ENCODE measurements around the gene EEFSEC. TPM values are rescaled to one million over a fixed set of nuclear protein-coding genes. Genes with fewer than 3 reads are reported as not detected.

Gene EEFSEC
- total RNA-seq, 1 experiment from 2014 or later = 14.6 TPM

- H3K27ac Mint-ChIP-seq (ENCODE audit: low read depth, unreplicated experiment) = no peak overlapping the region
- peaks cover 10% of the 10 kb centered on the region for H3K4me1 Mint-ChIP-seq (ENCODE audit: insufficient read depth, unreplicated experiment)
- no TSS peak for BruUV-seq (replicated peaks)
- DNase-seq (ENCODE audit: unreplicated experiment) = no peak
- ChIA-PET POLR2A (no interaction called here), CTCF (no interaction called here)
- H3K27me3 Mint-ChIP-seq (ENCODE audit: insufficient read depth, unreplicated experiment) = no peaks in the 10 kb centered on the region
- no peak overlapping the region for H3K4me3 Mint-ChIP-seq (ENCODE audit: unreplicated experiment)
- H3K9me3 Mint-ChIP-seq (ENCODE audit: unreplicated experiment) = no peaks in the 10 kb centered on the region
- TF ChIP-seq, protein P1, sequence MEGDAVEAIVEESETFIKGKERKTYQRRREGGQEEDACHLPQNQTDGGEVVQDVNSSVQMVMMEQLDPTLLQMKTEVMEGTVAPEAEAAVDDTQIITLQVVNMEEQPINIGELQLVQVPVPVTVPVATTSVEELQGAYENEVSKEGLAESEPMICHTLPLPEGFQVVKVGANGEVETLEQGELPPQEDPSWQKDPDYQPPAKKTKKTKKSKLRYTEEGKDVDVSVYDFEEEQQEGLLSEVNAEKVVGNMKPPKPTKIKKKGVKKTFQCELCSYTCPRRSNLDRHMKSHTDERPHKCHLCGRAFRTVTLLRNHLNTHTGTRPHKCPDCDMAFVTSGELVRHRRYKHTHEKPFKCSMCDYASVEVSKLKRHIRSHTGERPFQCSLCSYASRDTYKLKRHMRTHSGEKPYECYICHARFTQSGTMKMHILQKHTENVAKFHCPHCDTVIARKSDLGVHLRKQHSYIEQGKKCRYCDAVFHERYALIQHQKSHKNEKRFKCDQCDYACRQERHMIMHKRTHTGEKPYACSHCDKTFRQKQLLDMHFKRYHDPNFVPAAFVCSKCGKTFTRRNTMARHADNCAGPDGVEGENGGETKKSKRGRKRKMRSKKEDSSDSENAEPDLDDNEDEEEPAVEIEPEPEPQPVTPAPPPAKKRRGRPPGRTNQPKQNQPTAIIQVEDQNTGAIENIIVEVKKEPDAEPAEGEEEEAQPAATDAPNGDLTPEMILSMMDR (IDR thresholded peaks at IDR 0.05; ENCODE audit: unreplicated experiment) = no peak
- intact Hi-C loops (cut with micrococcal nuclease) = loop anchor here (10.0 kb wide), 1 partner anchor 238 kb away; no protein-coding TSS in a partner anchor
- H3K36me3 Mint-ChIP-seq (ENCODE audit: insufficient read depth, unreplicated experiment) = no peaks in the 10 kb centered on the region
These were observed 259.1 kb downstream of the EEFSEC start for GRCh38 chr3:128412180-128413002.

GRCh38 chr3:128413003-128413370 is 259.7 kb downstream of the EEFSEC start:
- Mint-ChIP-seq H3K36me3 (ENCODE audit: insufficient read depth, unreplicated experiment) (no peaks in the 10 kb centered on the region), H3K4me1 (ENCODE audit: insufficient read depth, unreplicated experiment) (peaks cover 14% of the 10 kb centered on the region), H3K9me3 (ENCODE audit: unreplicated experiment) (no peaks in the 10 kb centered on the region), H3K4me3 (ENCODE audit: unreplicated experiment) (no peak overlapping the region), H3K27ac (ENCODE audit: low read depth, unreplicated experiment) (no peak overlapping the region), H3K27me3 (ENCODE audit: insufficient read depth, unreplicated experiment) (no peaks in the 10 kb centered on the region)
- no TSS peak for BruUV-seq (replicated peaks)
- CTCF ChIA-PET = interaction anchor here (0.6 kb wide), 1 partner anchor 1083 kb away, joined by 3 read pairs; no protein-coding TSS in a partner anchor
- intact Hi-C loops (cut with micrococcal nuclease) = loop anchor here (10.0 kb wide), 1 partner anchor 238 kb away; no protein-coding TSS in a partner anchor
- no peak for DNase-seq (ENCODE audit: unreplicated experiment)
- TF ChIP-seq, protein P1 (IDR thresholded peaks at IDR 0.05; ENCODE audit: unreplicated experiment) = no peak
- POLR2A ChIA-PET = no interaction called here

- Mint-ChIP-seq H3K27ac (ENCODE audit: low read depth, unreplicated experiment) (no peak overlapping the region), H3K4me3 (ENCODE audit: unreplicated experiment) (no peak overlapping the region), H3K27me3 (ENCODE audit: insufficient read depth, unreplicated experiment) (peaks cover 4% of the 10 kb centered on the region), H3K9me3 (ENCODE audit: unreplicated experiment) (no peaks in the 10 kb centered on the region), H3K36me3 (ENCODE audit: insufficient read depth, unreplicated experiment) (no peaks in the 10 kb centered on the region), H3K4me1 (ENCODE audit: insufficient read depth, unreplicated experiment) (peaks cover 18% of the 10 kb centered on the region)
- ChIA-PET CTCF (interaction anchor here (0.6 to 1.2 kb wide), 3 partner anchors 24 to 1084 kb away, joined by 3 to 6 read pairs (median 3); no protein-coding TSS in a partner anchor), POLR2A (no interaction called here)
- BruUV-seq (replicated peaks) = no TSS peak
- TF ChIP-seq, protein P1 (IDR thresholded peaks at IDR 0.05; ENCODE audit: unreplicated experiment) = no peak
- no peak for DNase-seq (ENCODE audit: unreplicated experiment)
- intact Hi-C loops (cut with micrococcal nuclease) = loop anchor here (10.0 kb wide), 1 partner anchor 239 kb away; no protein-coding TSS in a partner anchor
These were observed 260.3 kb downstream of the EEFSEC start for GRCh38 chr3:128413413-128414205.

Data from MCF 10A (cell line).